ENCODE measurements around the gene TMEM151B.

The TMEM151B gene

GRCh38 chr6:44258325-44258863, 11.9 kb upstream of the TMEM151B start:
- DNase-seq (ENCODE audit: low read depth) = no peak
- TF ChIP-seq CTCF (IDR thresholded peaks at IDR 0.05; ENCODE audit: control insufficient read depth, extremely low read depth, insufficient read depth) = no peak
- no peak overlapping the region; the same call in 1 of the 2 replicates for H3K4me3 ChIP-seq (ENCODE audit: low read depth, low read length)

- no peak for DNase-seq (ENCODE audit: low read depth)
- H3K4me3 ChIP-seq (ENCODE audit: low read depth, low read length) = no peak overlapping the region
- no peak for TF ChIP-seq CTCF (IDR thresholded peaks at IDR 0.05; ENCODE audit: control insufficient read depth, extremely low read depth, insufficient read depth)
These were observed 11.3 kb upstream of the TMEM151B start for GRCh38 chr6:44258921-44259320.

- DNase-seq (ENCODE audit: low read depth) = no peak
- no peak for TF ChIP-seq CTCF (IDR thresholded peaks at IDR 0.05; ENCODE audit: control insufficient read depth, extremely low read depth, insufficient read depth)
- H3K4me3 ChIP-seq (ENCODE audit: low read depth, low read length) = no peak overlapping the region
These were observed 10.2 kb upstream of the TMEM151B start for GRCh38 chr6:44260011-44260410.

- DNase-seq (ENCODE audit: low read depth) = no peak
- no peak overlapping the region for H3K4me3 ChIP-seq (ENCODE audit: low read depth, low read length)
- TF ChIP-seq CTCF (IDR thresholded peaks at IDR 0.05; ENCODE audit: control insufficient read depth, extremely low read depth, insufficient read depth) = no peak
These were observed 9.6 kb upstream of the TMEM151B start for GRCh38 chr6:44260451-44261297.

GRCh38 chr6:44261581-44261980, 8.7 kb upstream of the TMEM151B start:
- DNase-seq (ENCODE audit: low read depth) = no peak
- TF ChIP-seq CTCF (IDR thresholded peaks at IDR 0.05; ENCODE audit: control insufficient read depth, extremely low read depth, insufficient read depth) = no peak
- no peak overlapping the region for H3K4me3 ChIP-seq (ENCODE audit: low read depth, low read length)

GRCh38 chr6:44262467-44263353, 7.5 kb upstream of the TMEM151B start:
- TF ChIP-seq CTCF (IDR thresholded peaks at IDR 0.05; ENCODE audit: control insufficient read depth, extremely low read depth, insufficient read depth) = no peak
- DNase-seq (ENCODE audit: low read depth) = no peak
- H3K4me3 ChIP-seq (ENCODE audit: low read depth, low read length) = no peak overlapping the region

All from LNCaP clone FGC (cell line).